ENCODE results near the gene MSI2. TPM values are rescaled to one million over a fixed set of nuclear protein-coding genes. Genes with fewer than 3 reads are reported as not detected.

Gene MSI2
- total and polyA plus RNA-seq, 2 donors (not counting 3 experiments of a cell fraction or from before 2014, with no cell fraction given) = 20.9 to 59.3 TPM

- no peaks in the 10 kb centered on the region for H3K9me1 ChIP-seq (replicated peaks; ENCODE audit: control insufficient read depth, extremely low read depth, insufficient read depth, low read length)
- no peak overlapping the region for H3K27ac ChIP-seq (ENCODE audit: insufficient read depth, low read depth, low read length)
- no TSS peak for BruUV-seq (replicated peaks)
- H3K9ac ChIP-seq (replicated peaks; ENCODE audit: extremely low read depth, insufficient read depth, low read length) = no peak overlapping the region
- no peak overlapping the region for H3K4me3 ChIP-seq (replicated peaks in 1 of 3; ENCODE audit: insufficient read depth in 1 of 3, low read depth in 1 of 3, low read length in 3 of 3)
- no peaks in the 10 kb centered on the region for H4K20me1 ChIP-seq (replicated peaks; ENCODE audit: control insufficient read depth, extremely low read depth, insufficient read depth, low read length)
- intact Hi-C loops (cut with micrococcal nuclease) (no loop called here), dilution Hi-C loops (cut with MboI; ENCODE audit: extremely low pct_ligation_motif_present, low sequenced_read_pairs) (no loop called here)
- no peaks in the 10 kb centered on the region for H3K27me3 ChIP-seq (ENCODE audit: control insufficient read depth in 2 of 2, insufficient read depth in 2 of 2, low read length in 2 of 2)
- H3K79me2 ChIP-seq (ENCODE audit: control insufficient read depth, insufficient read depth, low read length) = no peaks in the 10 kb centered on the region
- DNase-seq (ENCODE audit: low read depth, low spot score) (no peak), FAIRE-seq (no peak)
- no peaks in the 10 kb centered on the region for H3K4me1 ChIP-seq (ENCODE audit: control insufficient read depth, extremely low read depth, insufficient read depth, low read length)
- H2AFZ ChIP-seq (ENCODE audit: low read depth, low read length) = no peak overlapping the region
- CTCF ChIA-PET = interaction anchor here (1.9 kb wide), 1 partner anchor 66 kb away, joined by 11 read pairs; no protein-coding TSS in a partner anchor
- no peaks in the 10 kb centered on the region for H3K36me3 ChIP-seq (ENCODE audit: control insufficient read depth in 2 of 2, extremely low read depth in 1 of 2, insufficient read depth in 2 of 2, low read length in 2 of 2)
- H3K9me3 ChIP-seq (replicated peaks; ENCODE audit: control insufficient read depth, insufficient read depth, low read length) = no peaks in the 10 kb centered on the region
- H3K4me2 ChIP-seq (ENCODE audit: insufficient read depth, low read length) = no peak overlapping the region
- TF ChIP-seq EZH2 (IDR thresholded peaks at IDR 0.05; ENCODE audit: borderline replicate concordance, low read depth, low read length, severe bottlenecking) = no peak
- TF ChIP-seq POLR2A (IDR thresholded peaks at IDR 0.05; ENCODE audit: low read depth, low read length) = no peak
- TF ChIP-seq JUN (IDR thresholded peaks at IDR 0.05; ENCODE audit: borderline replicate concordance, insufficient read depth, insufficient read length, low read depth) = no peak
- no peak for TF ChIP-seq MAX (IDR thresholded peaks at IDR 0.05; ENCODE audit: insufficient read depth, insufficient read length)
- no peak for TF ChIP-seq FOS (IDR thresholded peaks at IDR 0.05; ENCODE audit: borderline replicate concordance, insufficient read depth, low read length)
- no peak for TF ChIP-seq POLR2AphosphoS5 (IDR thresholded peaks at IDR 0.05; ENCODE audit: insufficient read depth, low read depth, low read length)
- no peak for TF ChIP-seq GATA2 (IDR thresholded peaks at IDR 0.05; ENCODE audit: insufficient read depth, insufficient read length, low read depth, low read length)
- TF ChIP-seq CTCF (IDR thresholded peaks at IDR 0.05; ENCODE audit: extremely low read depth in 1 of 2, insufficient read depth in 1 of 2, low read depth in 1 of 2, low read length in 2 of 2) = no peak
- TF ChIP-seq MYC (IDR thresholded peaks at IDR 0.05; ENCODE audit: low read depth, low read length) = no peak
- POLR2A ChIA-PET = interaction anchor here (0.6 kb wide), 1 partner anchor 720 kb away, joined by 6 read pairs; no protein-coding TSS in a partner anchor
Observed at GRCh38 chr17:57309479-57309878, 53.2 kb downstream of the MSI2 start.

All from endothelial cell of umbilical vein (primary cell).